ENCODE data around the gene KREMEN1. TPM values are rescaled to one million over a fixed set of nuclear protein-coding genes. Genes with fewer than 3 reads are reported as not detected.

Gene KREMEN1
- total RNA-seq, 1 experiment from 2014 or later: 31.9 TPM

DNA sequence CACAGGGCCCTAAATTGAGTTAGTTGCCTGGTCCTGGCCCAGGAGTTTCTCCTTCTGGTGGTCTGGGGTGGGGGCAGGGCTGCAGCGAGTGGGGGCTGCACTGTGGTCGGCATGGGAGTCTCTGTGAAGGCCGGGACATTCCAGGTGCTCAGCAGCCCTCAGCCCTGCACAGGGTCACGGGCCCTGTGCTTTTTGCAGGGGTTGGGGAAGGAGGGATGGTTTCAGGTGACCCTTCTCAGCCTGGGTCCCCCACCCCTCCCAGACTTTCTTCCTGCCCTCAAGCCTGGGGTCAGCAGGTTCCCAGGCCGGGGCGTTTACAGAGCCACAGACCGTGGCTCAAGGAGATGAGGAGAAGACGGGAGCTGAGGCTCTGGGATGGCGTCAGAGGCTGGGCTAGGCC lies 140.7 kb downstream of the KREMEN1 start:
- ChIA-PET POLR2A (no interaction called here), CTCF (no interaction called here), RAD21 (ENCODE audit: low non-redundant PET in 1 of 2, low total read pairs in 2 of 2, uncharacterized antibody in 2 of 2, unreplicated experiment in 2 of 2) (no interaction called here)
- Histone ChIP-seq H3K36me3 (ENCODE audit: control insufficient read depth in 1 of 2, insufficient read depth in 2 of 2, low read length in 2 of 2) (no peaks in the 10 kb centered on the region), H3K9me3 (ENCODE audit: control insufficient read depth in 1 of 2, insufficient read depth in 1 of 2, low read depth in 1 of 2, low read length in 2 of 2) (no peaks in the 10 kb centered on the region), H3K27ac (ENCODE audit: low read depth, low read length) (no peak overlapping the region), H3K4me2 (ENCODE audit: low read length) (no peak overlapping the region), H3K4me1 (ENCODE audit: control insufficient read depth in 1 of 2, insufficient read depth in 2 of 2, low read length in 2 of 2) (no peaks in the 10 kb centered on the region), H3K27me3 (ENCODE audit: insufficient read depth, low read length) (no peaks in the 10 kb centered on the region), H3K9ac (ENCODE audit: low read length) (no peak overlapping the region), H2AFZ (ENCODE audit: low read depth, low read length, poor library complexity, severe bottlenecking) (no peak overlapping the region), H4K20me1 (ENCODE audit: insufficient read depth) (no peaks in the 10 kb centered on the region), H3K79me2 (ENCODE audit: insufficient read depth, low read length) (no peaks in the 10 kb centered on the region), H3K9me2 (ENCODE audit: insufficient read depth) (no peaks in the 10 kb centered on the region), H3K4me3 (replicated peaks in 1 of 2; ENCODE audit: low read depth in 1 of 2, low read length in 2 of 2) (no peak overlapping the region)
- TF ChIP-seq POLR2A (IDR thresholded peaks at IDR 0.05; ENCODE audit: borderline replicate concordance, extremely low read depth, insufficient read depth, insufficient read length) (no peak), YY1 (IDR thresholded peaks at IDR 0.05; ENCODE audit: extremely low read depth, insufficient replicate concordance, low read depth, low read length) (no peak), SIN3A (IDR thresholded peaks at IDR 0.05; ENCODE audit: low read depth) (no peak), SRF (IDR thresholded peaks at IDR 0.05; ENCODE audit: low read depth) (no peak), POLR2AphosphoS5 (IDR thresholded peaks at IDR 0.05; ENCODE audit: low read depth, low read length) (no peak), JUND (IDR thresholded peaks at IDR 0.05) (no peak)
- TF ChIP-seq, protein P1, sequence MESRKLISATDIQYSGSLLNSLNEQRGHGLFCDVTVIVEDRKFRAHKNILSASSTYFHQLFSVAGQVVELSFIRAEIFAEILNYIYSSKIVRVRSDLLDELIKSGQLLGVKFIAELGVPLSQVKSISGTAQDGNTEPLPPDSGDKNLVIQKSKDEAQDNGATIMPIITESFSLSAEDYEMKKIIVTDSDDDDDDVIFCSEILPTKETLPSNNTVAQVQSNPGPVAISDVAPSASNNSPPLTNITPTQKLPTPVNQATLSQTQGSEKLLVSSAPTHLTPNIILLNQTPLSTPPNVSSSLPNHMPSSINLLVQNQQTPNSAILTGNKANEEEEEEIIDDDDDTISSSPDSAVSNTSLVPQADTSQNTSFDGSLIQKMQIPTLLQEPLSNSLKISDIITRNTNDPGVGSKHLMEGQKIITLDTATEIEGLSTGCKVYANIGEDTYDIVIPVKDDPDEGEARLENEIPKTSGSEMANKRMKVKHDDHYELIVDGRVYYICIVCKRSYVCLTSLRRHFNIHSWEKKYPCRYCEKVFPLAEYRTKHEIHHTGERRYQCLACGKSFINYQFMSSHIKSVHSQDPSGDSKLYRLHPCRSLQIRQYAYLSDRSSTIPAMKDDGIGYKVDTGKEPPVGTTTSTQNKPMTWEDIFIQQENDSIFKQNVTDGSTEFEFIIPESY (IDR thresholded peaks at IDR 0.05; ENCODE audit: extremely low read depth, insufficient replicate concordance, low read length): no peak
- TF ChIP-seq, protein P2, sequence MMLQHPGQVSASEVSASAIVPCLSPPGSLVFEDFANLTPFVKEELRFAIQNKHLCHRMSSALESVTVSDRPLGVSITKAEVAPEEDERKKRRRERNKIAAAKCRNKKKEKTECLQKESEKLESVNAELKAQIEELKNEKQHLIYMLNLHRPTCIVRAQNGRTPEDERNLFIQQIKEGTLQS (IDR thresholded peaks at IDR 0.05): no peak
- TF ChIP-seq, protein P3, sequence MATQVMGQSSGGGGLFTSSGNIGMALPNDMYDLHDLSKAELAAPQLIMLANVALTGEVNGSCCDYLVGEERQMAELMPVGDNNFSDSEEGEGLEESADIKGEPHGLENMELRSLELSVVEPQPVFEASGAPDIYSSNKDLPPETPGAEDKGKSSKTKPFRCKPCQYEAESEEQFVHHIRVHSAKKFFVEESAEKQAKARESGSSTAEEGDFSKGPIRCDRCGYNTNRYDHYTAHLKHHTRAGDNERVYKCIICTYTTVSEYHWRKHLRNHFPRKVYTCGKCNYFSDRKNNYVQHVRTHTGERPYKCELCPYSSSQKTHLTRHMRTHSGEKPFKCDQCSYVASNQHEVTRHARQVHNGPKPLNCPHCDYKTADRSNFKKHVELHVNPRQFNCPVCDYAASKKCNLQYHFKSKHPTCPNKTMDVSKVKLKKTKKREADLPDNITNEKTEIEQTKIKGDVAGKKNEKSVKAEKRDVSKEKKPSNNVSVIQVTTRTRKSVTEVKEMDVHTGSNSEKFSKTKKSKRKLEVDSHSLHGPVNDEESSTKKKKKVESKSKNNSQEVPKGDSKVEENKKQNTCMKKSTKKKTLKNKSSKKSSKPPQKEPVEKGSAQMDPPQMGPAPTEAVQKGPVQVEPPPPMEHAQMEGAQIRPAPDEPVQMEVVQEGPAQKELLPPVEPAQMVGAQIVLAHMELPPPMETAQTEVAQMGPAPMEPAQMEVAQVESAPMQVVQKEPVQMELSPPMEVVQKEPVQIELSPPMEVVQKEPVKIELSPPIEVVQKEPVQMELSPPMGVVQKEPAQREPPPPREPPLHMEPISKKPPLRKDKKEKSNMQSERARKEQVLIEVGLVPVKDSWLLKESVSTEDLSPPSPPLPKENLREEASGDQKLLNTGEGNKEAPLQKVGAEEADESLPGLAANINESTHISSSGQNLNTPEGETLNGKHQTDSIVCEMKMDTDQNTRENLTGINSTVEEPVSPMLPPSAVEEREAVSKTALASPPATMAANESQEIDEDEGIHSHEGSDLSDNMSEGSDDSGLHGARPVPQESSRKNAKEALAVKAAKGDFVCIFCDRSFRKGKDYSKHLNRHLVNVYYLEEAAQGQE (IDR thresholded peaks at IDR 0.05; ENCODE audit: low read depth): no peak
- ATAC-seq (no peak), DNase-seq (ENCODE audit: low read depth, low spot score) (no peak)
- intact Hi-C loops (cut with micrococcal nuclease): no loop called here
- no TSS peak for BruUV-seq (replicated peaks)
